ENCODE data around the gene FAM98A. TPM values are rescaled to one million over a fixed set of nuclear protein-coding genes. Genes with fewer than 3 reads are reported as not detected.

The FAM98A gene
- total and polyA plus RNA-seq, 4 experiments from 2014 or later, result 6.6 to 38.2 (median 27.8) TPM

GRCh38 chr2:33607251-33607721, 8.2 kb upstream of the FAM98A start:
- Mint-ChIP-seq H3K4me3 (no peak overlapping the region), H3K4me1 (no peaks in the 10 kb centered on the region), H3K36me3 (peaks cover 0 to 6% of the 10 kb centered on the region in 2 donors), H3K27me3 (peaks cover 0 to 1% of the 10 kb centered on the region in 2 donors), H3K27ac (no peak overlapping the region), H3K9me3 (peaks cover 0 to 2% (median 0%) of the 10 kb centered on the region in 8 donors)
- Histone ChIP-seq H3K4me3 (ENCODE audit: low read length in 2 of 2) (no peak overlapping the region), H3K36me3 (ENCODE audit: insufficient read depth, low read length) (no peaks in the 10 kb centered on the region), H3K9me3 (ENCODE audit: control insufficient read depth in 1 of 2, low read length in 2 of 2) (no peaks in the 10 kb centered on the region), H3K4me1 (ENCODE audit: insufficient read depth, low read length) (no peaks in the 10 kb centered on the region), H3K27ac (ENCODE audit: low read depth, low read length) (no peak overlapping the region), H3K27me3 (ENCODE audit: insufficient read depth, low read length) (no peaks in the 10 kb centered on the region)
- intact Hi-C loops (cut with micrococcal nuclease), result no loop called here
- ChIA-PET CTCF (ENCODE audit: partially characterized antibody) (interaction anchor here (1.4 kb wide), 1 partner anchor 25 kb away, joined by 4 read pairs; no protein-coding TSS in a partner anchor), POLR2A (ENCODE audit: partially characterized antibody) (no interaction called here)
- DNase-seq, result no peak

GRCh38 chr2:33606622-33607021, 7.5 kb upstream of the FAM98A start:
- Histone ChIP-seq H3K9me3 (ENCODE audit: control insufficient read depth in 1 of 2, low read length in 2 of 2) (no peaks in the 10 kb centered on the region), H3K4me3 (ENCODE audit: low read length in 2 of 2) (no peak overlapping the region), H3K27me3 (ENCODE audit: insufficient read depth, low read length) (no peaks in the 10 kb centered on the region), H3K27ac (ENCODE audit: low read depth, low read length) (no peak overlapping the region), H3K4me1 (ENCODE audit: insufficient read depth, low read length) (no peaks in the 10 kb centered on the region), H3K36me3 (ENCODE audit: insufficient read depth, low read length) (no peaks in the 10 kb centered on the region)
- peaks cover 0 to 6% of the 10 kb centered on the region in 2 donors for H3K36me3 Mint-ChIP-seq
- POLR2A ChIA-PET (ENCODE audit: partially characterized antibody), result no interaction called here
- no peak overlapping the region for H3K4me3 Mint-ChIP-seq
- no peak overlapping the region for H3K27ac Mint-ChIP-seq
- H3K27me3 Mint-ChIP-seq, result peaks cover 0 to 1% of the 10 kb centered on the region in 2 donors
- intact Hi-C loops (cut with micrococcal nuclease), result no loop called here
- CTCF ChIA-PET (ENCODE audit: partially characterized antibody), result interaction anchor here (1.4 kb wide), 1 partner anchor 24 kb away, joined by 4 read pairs; no protein-coding TSS in a partner anchor
- H3K9me3 Mint-ChIP-seq, result peaks cover 0 to 2% (median 0%) of the 10 kb centered on the region in 8 donors
- no peaks in the 10 kb centered on the region for H3K4me1 Mint-ChIP-seq
- no peak for DNase-seq

DNA sequence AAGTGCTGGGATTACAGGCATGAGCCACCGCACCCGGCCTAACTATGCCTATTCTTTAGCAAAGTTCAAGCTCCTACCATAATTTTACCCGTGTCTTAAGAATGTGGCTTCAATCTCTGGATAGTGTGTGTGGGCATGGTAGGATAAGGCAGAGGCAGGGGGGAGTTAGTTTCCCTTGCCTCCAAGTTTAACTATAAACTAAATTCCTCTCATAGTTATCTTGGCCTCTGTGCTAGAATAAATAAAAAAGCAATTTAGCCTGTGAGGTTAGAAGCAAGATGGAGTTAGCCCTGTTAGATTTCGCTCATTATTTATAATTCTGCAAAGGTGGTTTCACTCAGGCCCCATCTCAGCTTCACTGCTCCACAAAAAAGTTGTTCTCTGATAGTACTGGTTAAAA, 7.0 kb upstream of the FAM98A start:
- Mint-ChIP-seq H3K36me3 (peaks cover 0 to 1% of the 10 kb centered on the region in 2 donors), H3K4me3 (no peak overlapping the region), H3K9me3 (no peaks in the 10 kb centered on the region), H3K27me3 (peaks cover 0 to 1% of the 10 kb centered on the region in 2 donors), H3K27ac (no peak overlapping the region), H3K4me1 (no peaks in the 10 kb centered on the region)
- intact Hi-C loops (cut with micrococcal nuclease), result no loop called here
- DNase-seq, result no peak
- H3K9me3 ChIP-seq (ENCODE audit: control insufficient read depth in 1 of 2, low read length in 2 of 2), result no peaks in the 10 kb centered on the region
- no peaks in the 10 kb centered on the region for H3K27me3 ChIP-seq (ENCODE audit: insufficient read depth, low read length)
- CTCF ChIA-PET (ENCODE audit: partially characterized antibody), result interaction anchor here (1.4 kb wide), 1 partner anchor 23 kb away, joined by 4 read pairs; no protein-coding TSS in a partner anchor
- H3K4me3 ChIP-seq (ENCODE audit: low read length in 2 of 2), result no peak overlapping the region
- H3K27ac ChIP-seq (ENCODE audit: low read depth, low read length), result no peak overlapping the region
- H3K4me1 ChIP-seq (ENCODE audit: insufficient read depth, low read length), result no peaks in the 10 kb centered on the region
- H3K36me3 ChIP-seq (ENCODE audit: insufficient read depth, low read length), result no peaks in the 10 kb centered on the region
- POLR2A ChIA-PET (ENCODE audit: partially characterized antibody), result no interaction called here

DNA sequence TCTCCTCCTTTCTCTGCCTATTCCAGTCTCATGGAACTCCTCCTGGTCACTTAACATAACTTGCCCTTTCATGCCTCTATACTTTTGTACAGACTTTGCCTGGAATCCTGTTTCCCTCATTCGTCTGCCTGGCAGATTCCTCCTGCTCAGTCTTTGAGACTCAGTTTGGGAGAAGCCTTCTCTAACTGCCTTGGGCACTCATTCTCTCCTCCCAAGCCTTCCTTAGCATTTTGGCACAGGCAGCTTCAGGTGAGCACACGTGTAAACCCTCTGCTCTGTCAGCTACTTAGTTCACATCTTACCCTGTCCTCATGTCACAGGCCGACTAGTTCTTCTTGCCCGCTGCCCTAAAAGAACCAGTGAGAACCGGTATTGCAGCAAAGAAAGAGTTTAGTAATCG, 6.0 kb upstream of the FAM98A start:
- Histone ChIP-seq H3K36me3 (ENCODE audit: insufficient read depth, low read length) (no peaks in the 10 kb centered on the region), H3K4me1 (ENCODE audit: insufficient read depth, low read length) (peaks cover 1% of the 10 kb centered on the region), H3K27me3 (ENCODE audit: insufficient read depth, low read length) (no peaks in the 10 kb centered on the region), H3K4me3 (ENCODE audit: low read length in 2 of 2) (no peak overlapping the region), H3K27ac (ENCODE audit: low read depth, low read length) (no peak overlapping the region), H3K9me3 (ENCODE audit: control insufficient read depth in 1 of 2, low read length in 2 of 2) (no peaks in the 10 kb centered on the region)
- intact Hi-C loops (cut with micrococcal nuclease), result no loop called here
- ChIA-PET POLR2A (ENCODE audit: partially characterized antibody) (no interaction called here), CTCF (ENCODE audit: partially characterized antibody) (no interaction called here)
- H3K27ac Mint-ChIP-seq, result peak overlapping the region in 2 of 7 donors; percentile 14 to 51
- H3K36me3 Mint-ChIP-seq, result no peaks in the 10 kb centered on the region
- peaks cover under 1 to 1% (median under 1%) of the 10 kb centered on the region in 4 donors for H3K4me1 Mint-ChIP-seq
- peaks cover 0 to 1% of the 10 kb centered on the region in 2 donors for H3K27me3 Mint-ChIP-seq
- H3K9me3 Mint-ChIP-seq, result no peaks in the 10 kb centered on the region
- no peak for DNase-seq
- no peak overlapping the region for H3K4me3 Mint-ChIP-seq

DNA sequence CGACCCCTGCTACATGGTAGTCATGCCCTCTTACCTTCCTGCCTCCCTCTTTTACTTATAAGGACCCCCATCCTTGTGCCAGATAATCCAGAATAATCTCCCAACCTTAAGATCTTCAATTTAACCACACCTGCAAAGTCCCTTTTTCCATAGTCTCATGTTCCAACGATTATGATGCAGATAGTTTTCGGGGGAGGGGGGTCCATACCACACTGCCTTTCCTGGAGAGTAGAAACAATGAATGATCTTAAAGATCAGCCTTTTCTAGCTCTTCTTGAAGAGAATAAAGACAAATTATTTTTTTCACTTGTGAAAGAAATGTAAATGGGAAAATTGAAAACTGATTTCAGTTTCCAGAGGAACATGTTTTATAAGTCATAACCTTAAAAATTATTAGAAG, 4.3 kb upstream of the FAM98A start:
- peak overlapping the region in 1 of 7 donors; percentile 10 for H3K27ac Mint-ChIP-seq

GRCh38 chr2:33602201-33602830, 3.2 kb upstream of the FAM98A start:
- Mint-ChIP-seq H3K9me3 (peaks cover 0 to 2% (median 0%) of the 10 kb centered on the region in 8 donors), H3K27me3 (peaks cover 0 to 1% of the 10 kb centered on the region in 2 donors), H3K36me3 (peaks cover 0 to 10% of the 10 kb centered on the region in 2 donors), H3K4me3 (peak overlapping the region in 1 of 8 donors; percentile 7), H3K4me1 (peaks cover 14 to 29% (median 21%) of the 10 kb centered on the region in 4 donors), H3K27ac (no peak overlapping the region)
- Histone ChIP-seq H3K27ac (ENCODE audit: low read depth, low read length) (no peak overlapping the region), H3K27me3 (ENCODE audit: insufficient read depth, low read length) (no peaks in the 10 kb centered on the region), H3K4me3 (ENCODE audit: low read length in 2 of 2) (no peak overlapping the region), H3K4me1 (ENCODE audit: insufficient read depth, low read length) (peaks cover 18% of the 10 kb centered on the region), H3K36me3 (ENCODE audit: insufficient read depth, low read length) (no peaks in the 10 kb centered on the region), H3K9me3 (ENCODE audit: control insufficient read depth in 1 of 2, low read length in 2 of 2) (no peaks in the 10 kb centered on the region)
- intact Hi-C loops (cut with micrococcal nuclease), result no loop called here
- DNase-seq, result no peak
- POLR2A ChIA-PET (ENCODE audit: partially characterized antibody), result no interaction called here
- CTCF ChIA-PET (ENCODE audit: partially characterized antibody), result no interaction called here

More for the DNA sequence above, 4.3 kb upstream of the FAM98A start:
- Mint-ChIP-seq H3K4me1 (peaks cover 7 to 18% (median 12%) of the 10 kb centered on the region in 4 donors), H3K9me3 (peaks cover 0 to 2% (median 0%) of the 10 kb centered on the region in 8 donors), H3K27me3 (peaks cover 0 to 1% of the 10 kb centered on the region in 2 donors), H3K36me3 (peaks cover 0 to 8% of the 10 kb centered on the region in 2 donors), H3K4me3 (no peak overlapping the region)
- POLR2A ChIA-PET (ENCODE audit: partially characterized antibody), result no interaction called here
- intact Hi-C loops (cut with micrococcal nuclease), result no loop called here
- H3K27me3 ChIP-seq (ENCODE audit: insufficient read depth, low read length), result no peaks in the 10 kb centered on the region
- no peaks in the 10 kb centered on the region for H3K9me3 ChIP-seq (ENCODE audit: control insufficient read depth in 1 of 2, low read length in 2 of 2)
- no peak overlapping the region for H3K27ac ChIP-seq (ENCODE audit: low read depth, low read length)
- DNase-seq, result no peak
- peaks cover 7% of the 10 kb centered on the region for H3K4me1 ChIP-seq (ENCODE audit: insufficient read depth, low read length)
- CTCF ChIA-PET (ENCODE audit: partially characterized antibody), result interaction anchor here (0.7 kb wide), 1 partner anchor 128 kb away, joined by 3 read pairs; no protein-coding TSS in a partner anchor
- no peak overlapping the region for H3K4me3 ChIP-seq (ENCODE audit: low read length in 2 of 2)
- no peaks in the 10 kb centered on the region for H3K36me3 ChIP-seq (ENCODE audit: insufficient read depth, low read length)

DNA sequence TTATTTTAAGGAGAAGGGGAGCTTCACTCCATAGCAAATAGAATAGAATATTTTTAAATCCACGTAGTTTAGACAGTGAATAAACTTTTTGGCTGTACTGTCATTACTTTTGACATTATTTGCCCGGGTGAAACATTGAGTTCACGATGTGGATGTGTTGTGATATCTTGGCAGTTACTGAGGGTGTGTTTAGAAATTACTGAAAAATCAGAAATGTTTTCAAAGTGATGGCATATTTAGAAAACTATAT, 769 bp upstream of the FAM98A start:
- peaks cover 20 to 41% (median 32%) of the 10 kb centered on the region in 4 donors for H3K4me1 Mint-ChIP-seq
- no peaks in the 10 kb centered on the region for H3K27me3 Mint-ChIP-seq
- Histone ChIP-seq H3K4me3 (ENCODE audit: low read length in 2 of 2) (peak overlapping the region; percentile 63 to 96), H3K9me3 (ENCODE audit: control insufficient read depth in 1 of 2, low read length in 2 of 2) (no peaks in the 10 kb centered on the region), H3K27me3 (ENCODE audit: insufficient read depth, low read length) (no peaks in the 10 kb centered on the region), H3K27ac (ENCODE audit: low read depth, low read length) (peak overlapping the region; percentile 80), H3K36me3 (ENCODE audit: insufficient read depth, low read length) (no peaks in the 10 kb centered on the region), H3K4me1 (ENCODE audit: insufficient read depth, low read length) (peaks cover 32% of the 10 kb centered on the region)
- H3K9me3 Mint-ChIP-seq, result peaks cover 0 to 2% (median 0%) of the 10 kb centered on the region in 8 donors
- peak overlapping the region in 6 of 7 donors; percentile 91 to 99 (median 98) for H3K27ac Mint-ChIP-seq
- intact Hi-C loops (cut with micrococcal nuclease), result loop anchor here (1.0 to 5.0 kb wide), 4 partner anchors 17 to 1243 kb away; partner anchors contain the start of genes BIRC6 and TTC27
- H3K4me3 Mint-ChIP-seq, result peak overlapping the region; percentile 94 to 100 (median 98)
- peaks cover 2 to 16% of the 10 kb centered on the region in 2 donors for H3K36me3 Mint-ChIP-seq
- ChIA-PET CTCF (ENCODE audit: partially characterized antibody) (interaction anchor here (1.2 to 4.3 kb wide), 4 partner anchors 14 to 227 kb away, joined by 3 to 30 read pairs (median 14); partner anchors contain the start of gene RASGRP3), POLR2A (ENCODE audit: partially characterized antibody) (interaction anchor here (1.1 to 3.3 kb wide), 6 partner anchors 14 to 1434 kb away, joined by 3 to 50 read pairs (median 8); partner anchors contain the start of genes RASGRP3 and SLC30A6)
- DNase-seq, result no peak

Measured in CD4-positive, alpha-beta memory T cell (primary cell).